ENCODE measurements around the gene TBPL2. TPM values are rescaled to one million over a fixed set of nuclear protein-coding genes. Genes with fewer than 3 reads are reported as not detected.
"Not testable (repeated sequence)": the region's sequence is repeated elsewhere in the genome, so short reads cannot be mapped to it uniquely, and the experiment has no call there.

The TBPL2 gene
- total RNA-seq, 1 donor from 2014 or later: not detected

GRCh38 chr14:55457496-55457895 lies 17.1 kb upstream of the TBPL2 start:
- Histone ChIP-seq H3K27ac (ENCODE audit: low read depth, low read length) (no peak overlapping the region), H3K4me3 (ENCODE audit: low read length in 3 of 3) (no peak overlapping the region), H3K27me3 (ENCODE audit: control insufficient read depth in 3 of 3, insufficient read depth in 3 of 3, low read length in 3 of 3) (no peaks in the 10 kb centered on the region), H3K9me3 (ENCODE audit: control insufficient read depth in 3 of 3, low read length in 3 of 3) (no peaks in the 10 kb centered on the region), H3K36me3 (ENCODE audit: control insufficient read depth in 3 of 3, insufficient read depth in 3 of 3, low read length in 3 of 3) (no peaks in the 10 kb centered on the region), H3K9ac (ENCODE audit: low read depth in 1 of 3, low read length in 3 of 3) (no peak overlapping the region), H3K4me1 (ENCODE audit: control insufficient read depth in 3 of 3, insufficient read depth in 3 of 3, low read length in 3 of 3) (peaks cover 0 to 6% (median 3%) of the 10 kb centered on the region in 3 donors)

DNA sequence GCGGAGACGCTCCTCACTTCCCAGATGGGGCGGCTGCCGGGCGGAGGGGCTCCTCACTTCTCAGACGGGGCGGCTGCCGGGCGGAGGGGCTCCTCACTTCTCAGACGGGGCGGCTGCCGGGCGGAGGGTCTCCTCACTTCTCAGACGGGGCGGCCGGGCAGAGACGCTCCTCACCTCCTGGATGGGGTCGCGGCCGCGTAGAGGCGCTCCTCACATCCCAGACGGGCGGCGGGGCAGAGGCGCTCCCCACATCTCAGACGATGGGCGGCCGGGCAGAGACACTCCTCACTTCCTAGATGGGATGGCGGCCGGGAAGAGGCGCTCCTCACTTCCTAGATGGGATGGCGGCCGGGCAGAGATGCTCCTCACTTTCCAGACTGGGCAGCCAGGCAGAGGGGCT lies 16.0 kb upstream of the TBPL2 start:
- H3K36me3 ChIP-seq (ENCODE audit: control insufficient read depth in 3 of 3, insufficient read depth in 3 of 3, low read length in 3 of 3); H3K27me3 ChIP-seq (ENCODE audit: control insufficient read depth in 3 of 3, insufficient read depth in 3 of 3, low read length in 3 of 3); H3K9ac ChIP-seq (ENCODE audit: low read depth in 1 of 3, low read length in 3 of 3); H3K9me3 ChIP-seq (ENCODE audit: control insufficient read depth in 3 of 3, low read length in 3 of 3); H3K4me1 ChIP-seq (ENCODE audit: control insufficient read depth in 3 of 3, insufficient read depth in 3 of 3, low read length in 3 of 3); H3K4me3 ChIP-seq (ENCODE audit: low read length in 3 of 3); H3K27ac ChIP-seq (ENCODE audit: low read depth, low read length): not testable (repeated sequence)

- H3K36me3 ChIP-seq (ENCODE audit: control insufficient read depth in 3 of 3, insufficient read depth in 3 of 3, low read length in 3 of 3): no peaks in the 10 kb centered on the region
- H3K9me3 ChIP-seq (ENCODE audit: control insufficient read depth in 3 of 3, low read length in 3 of 3): no peaks in the 10 kb centered on the region
- peak overlapping the region in 1 of 3 donors; percentile 23 for H3K4me3 ChIP-seq (ENCODE audit: low read length in 3 of 3)
- no peak overlapping the region for H3K9ac ChIP-seq (ENCODE audit: low read depth in 1 of 3, low read length in 3 of 3)
- no peaks in the 10 kb centered on the region for H3K27me3 ChIP-seq (ENCODE audit: control insufficient read depth in 3 of 3, insufficient read depth in 3 of 3, low read length in 3 of 3)
- no peak overlapping the region for H3K27ac ChIP-seq (ENCODE audit: low read depth, low read length)
- H3K4me1 ChIP-seq (ENCODE audit: control insufficient read depth in 3 of 3, insufficient read depth in 3 of 3, low read length in 3 of 3): peaks cover 4 to 9% (median 6%) of the 10 kb centered on the region in 3 donors
Measured at GRCh38 chr14:55454264-55455002, 14.0 kb upstream of the TBPL2 start.

GRCh38 chr14:55451950-55452349 lies 11.5 kb upstream of the TBPL2 start:
- no peak overlapping the region for H3K4me3 ChIP-seq (ENCODE audit: low read length in 3 of 3)
- H3K9ac ChIP-seq (ENCODE audit: low read depth in 1 of 3, low read length in 3 of 3): no peak overlapping the region
- H3K4me1 ChIP-seq (ENCODE audit: control insufficient read depth in 3 of 3, insufficient read depth in 3 of 3, low read length in 3 of 3): peaks cover 4 to 12% (median 9%) of the 10 kb centered on the region in 3 donors
- no peaks in the 10 kb centered on the region for H3K9me3 ChIP-seq (ENCODE audit: control insufficient read depth in 3 of 3, low read length in 3 of 3)
- H3K36me3 ChIP-seq (ENCODE audit: control insufficient read depth in 3 of 3, insufficient read depth in 3 of 3, low read length in 3 of 3): no peaks in the 10 kb centered on the region
- no peak overlapping the region for H3K27ac ChIP-seq (ENCODE audit: low read depth, low read length)
- no peaks in the 10 kb centered on the region for H3K27me3 ChIP-seq (ENCODE audit: control insufficient read depth in 3 of 3, insufficient read depth in 3 of 3, low read length in 3 of 3)

DNA sequence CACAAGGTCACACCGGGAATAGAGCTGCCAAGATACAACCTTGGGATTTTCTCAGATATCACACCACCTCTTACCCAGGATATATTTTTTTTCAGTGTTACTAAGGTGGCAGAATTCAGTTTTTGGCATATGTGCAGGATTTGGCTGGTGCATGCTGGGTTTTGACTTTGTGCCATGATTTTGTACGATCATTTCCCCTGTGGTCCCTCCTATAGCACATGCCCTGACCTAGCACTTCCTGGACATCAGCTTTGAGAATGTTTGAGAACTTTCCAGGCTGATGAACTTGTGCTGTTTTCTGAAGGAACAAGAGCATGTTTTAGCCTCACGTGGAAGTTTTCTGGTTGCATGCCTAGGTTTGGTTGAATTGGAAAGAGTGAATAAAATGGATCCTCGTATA lies 11.0 kb upstream of the TBPL2 start:
- Histone ChIP-seq H3K27me3 (ENCODE audit: control insufficient read depth in 3 of 3, insufficient read depth in 3 of 3, low read length in 3 of 3) (no peaks in the 10 kb centered on the region), H3K36me3 (ENCODE audit: control insufficient read depth in 3 of 3, insufficient read depth in 3 of 3, low read length in 3 of 3) (no peaks in the 10 kb centered on the region), H3K4me3 (ENCODE audit: low read length in 3 of 3) (no peak overlapping the region), H3K4me1 (ENCODE audit: control insufficient read depth in 3 of 3, insufficient read depth in 3 of 3, low read length in 3 of 3) (peaks cover 4 to 12% (median 9%) of the 10 kb centered on the region in 3 donors), H3K27ac (ENCODE audit: low read depth, low read length) (no peak overlapping the region), H3K9me3 (ENCODE audit: control insufficient read depth in 3 of 3, low read length in 3 of 3) (no peaks in the 10 kb centered on the region), H3K9ac (ENCODE audit: low read depth in 1 of 3, low read length in 3 of 3) (no peak overlapping the region)

- Histone ChIP-seq H3K36me3 (ENCODE audit: control insufficient read depth in 3 of 3, insufficient read depth in 3 of 3, low read length in 3 of 3) (no peaks in the 10 kb centered on the region), H3K27ac (ENCODE audit: low read depth, low read length) (no peak overlapping the region), H3K9ac (ENCODE audit: low read depth in 1 of 3, low read length in 3 of 3) (no peak overlapping the region), H3K27me3 (ENCODE audit: control insufficient read depth in 3 of 3, insufficient read depth in 3 of 3, low read length in 3 of 3) (no peaks in the 10 kb centered on the region), H3K4me3 (ENCODE audit: low read length in 3 of 3) (no peak overlapping the region), H3K4me1 (ENCODE audit: control insufficient read depth in 3 of 3, insufficient read depth in 3 of 3, low read length in 3 of 3) (peaks cover 4 to 12% (median 9%) of the 10 kb centered on the region in 3 donors), H3K9me3 (ENCODE audit: control insufficient read depth in 3 of 3, low read length in 3 of 3) (no peaks in the 10 kb centered on the region)
Measured at GRCh38 chr14:55450987-55451386, 10.6 kb upstream of the TBPL2 start.

GRCh38 chr14:55450539-55450938 lies 10.1 kb upstream of the TBPL2 start:
- no peaks in the 10 kb centered on the region for H3K36me3 ChIP-seq (ENCODE audit: control insufficient read depth in 3 of 3, insufficient read depth in 3 of 3, low read length in 3 of 3)
- H3K9ac ChIP-seq (ENCODE audit: low read depth in 1 of 3, low read length in 3 of 3): no peak overlapping the region
- no peak overlapping the region for H3K27ac ChIP-seq (ENCODE audit: low read depth, low read length)
- H3K4me1 ChIP-seq (ENCODE audit: control insufficient read depth in 3 of 3, insufficient read depth in 3 of 3, low read length in 3 of 3): peaks cover 4 to 12% (median 9%) of the 10 kb centered on the region in 3 donors
- H3K4me3 ChIP-seq (ENCODE audit: low read length in 3 of 3): no peak overlapping the region
- H3K27me3 ChIP-seq (ENCODE audit: control insufficient read depth in 3 of 3, insufficient read depth in 3 of 3, low read length in 3 of 3): no peaks in the 10 kb centered on the region
- H3K9me3 ChIP-seq (ENCODE audit: control insufficient read depth in 3 of 3, low read length in 3 of 3): no peaks in the 10 kb centered on the region

- no peak overlapping the region for H3K4me3 ChIP-seq (ENCODE audit: low read length in 3 of 3)
- no peak overlapping the region for H3K27ac ChIP-seq (ENCODE audit: low read depth, low read length)
- H3K27me3 ChIP-seq (ENCODE audit: control insufficient read depth in 3 of 3, insufficient read depth in 3 of 3, low read length in 3 of 3): no peaks in the 10 kb centered on the region
- H3K9ac ChIP-seq (ENCODE audit: low read depth in 1 of 3, low read length in 3 of 3): no peak overlapping the region
- H3K36me3 ChIP-seq (ENCODE audit: control insufficient read depth in 3 of 3, insufficient read depth in 3 of 3, low read length in 3 of 3): no peaks in the 10 kb centered on the region
- peaks cover 4 to 12% (median 9%) of the 10 kb centered on the region in 3 donors for H3K4me1 ChIP-seq (ENCODE audit: control insufficient read depth in 3 of 3, insufficient read depth in 3 of 3, low read length in 3 of 3)
- H3K9me3 ChIP-seq (ENCODE audit: control insufficient read depth in 3 of 3, low read length in 3 of 3): no peaks in the 10 kb centered on the region
Measured at GRCh38 chr14:55450124-55450523, 9.7 kb upstream of the TBPL2 start.

- Histone ChIP-seq H3K27ac (ENCODE audit: low read depth, low read length) (peak overlapping the region; percentile 51), H3K36me3 (ENCODE audit: control insufficient read depth in 3 of 3, insufficient read depth in 3 of 3, low read length in 3 of 3) (no peaks in the 10 kb centered on the region), H3K9me3 (ENCODE audit: control insufficient read depth in 3 of 3, low read length in 3 of 3) (no peaks in the 10 kb centered on the region), H3K4me1 (ENCODE audit: control insufficient read depth in 3 of 3, insufficient read depth in 3 of 3, low read length in 3 of 3) (peaks cover 4 to 12% (median 4%) of the 10 kb centered on the region in 3 donors), H3K4me3 (ENCODE audit: low read length in 3 of 3) (no peak overlapping the region), H3K27me3 (ENCODE audit: control insufficient read depth in 3 of 3, insufficient read depth in 3 of 3, low read length in 3 of 3) (no peaks in the 10 kb centered on the region), H3K9ac (ENCODE audit: low read depth in 1 of 3, low read length in 3 of 3) (no peak overlapping the region)
Measured at GRCh38 chr14:55449116-55449515, 8.7 kb upstream of the TBPL2 start.

DNA sequence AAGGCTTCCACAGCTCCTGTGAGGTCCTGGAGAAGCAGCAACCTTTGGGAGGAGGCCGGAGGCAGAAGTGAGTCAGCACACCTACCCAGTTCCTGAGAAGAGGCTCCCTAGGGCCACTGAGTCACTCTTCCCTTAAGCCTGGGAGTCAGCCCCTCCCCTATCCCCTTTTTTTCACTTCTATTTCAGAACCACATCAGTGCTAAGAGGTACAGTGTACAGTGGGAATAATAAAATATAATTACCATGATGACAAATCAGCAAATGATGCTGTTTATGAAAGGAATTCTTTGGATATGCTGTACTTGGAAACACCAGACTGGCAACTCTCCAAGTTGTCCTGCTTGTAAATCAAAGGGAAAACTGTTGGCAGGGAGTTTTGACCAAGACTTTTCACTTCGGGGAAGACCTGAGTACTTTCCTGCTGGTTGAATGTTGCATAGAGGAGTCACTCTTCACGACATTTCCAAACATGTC lies 7.8 kb upstream of the TBPL2 start:
- peaks cover 4 to 12% (median 4%) of the 10 kb centered on the region in 3 donors for H3K4me1 ChIP-seq (ENCODE audit: control insufficient read depth in 3 of 3, insufficient read depth in 3 of 3, low read length in 3 of 3)
- no peak overlapping the region for H3K4me3 ChIP-seq (ENCODE audit: low read length in 3 of 3)
- H3K9me3 ChIP-seq (ENCODE audit: control insufficient read depth in 3 of 3, low read length in 3 of 3): no peaks in the 10 kb centered on the region
- no peaks in the 10 kb centered on the region for H3K36me3 ChIP-seq (ENCODE audit: control insufficient read depth in 3 of 3, insufficient read depth in 3 of 3, low read length in 3 of 3)
- no peak overlapping the region for H3K9ac ChIP-seq (ENCODE audit: low read depth in 1 of 3, low read length in 3 of 3)
- H3K27ac ChIP-seq (ENCODE audit: low read depth, low read length): peak overlapping the region; percentile 51
- no peaks in the 10 kb centered on the region for H3K27me3 ChIP-seq (ENCODE audit: control insufficient read depth in 3 of 3, insufficient read depth in 3 of 3, low read length in 3 of 3)
